ENCODE data around the gene DAPK3. TPM values are rescaled to one million over a fixed set of nuclear protein-coding genes. Genes with fewer than 3 reads are reported as not detected.
"Not testable (repeated sequence)": the region's sequence is repeated elsewhere in the genome, so short reads cannot be mapped to it uniquely, and the experiment has no call there.

DAPK3 gene
- total RNA-seq, 2 experiments from 2014 or later = 49.3 to 53.0 TPM

DNA sequence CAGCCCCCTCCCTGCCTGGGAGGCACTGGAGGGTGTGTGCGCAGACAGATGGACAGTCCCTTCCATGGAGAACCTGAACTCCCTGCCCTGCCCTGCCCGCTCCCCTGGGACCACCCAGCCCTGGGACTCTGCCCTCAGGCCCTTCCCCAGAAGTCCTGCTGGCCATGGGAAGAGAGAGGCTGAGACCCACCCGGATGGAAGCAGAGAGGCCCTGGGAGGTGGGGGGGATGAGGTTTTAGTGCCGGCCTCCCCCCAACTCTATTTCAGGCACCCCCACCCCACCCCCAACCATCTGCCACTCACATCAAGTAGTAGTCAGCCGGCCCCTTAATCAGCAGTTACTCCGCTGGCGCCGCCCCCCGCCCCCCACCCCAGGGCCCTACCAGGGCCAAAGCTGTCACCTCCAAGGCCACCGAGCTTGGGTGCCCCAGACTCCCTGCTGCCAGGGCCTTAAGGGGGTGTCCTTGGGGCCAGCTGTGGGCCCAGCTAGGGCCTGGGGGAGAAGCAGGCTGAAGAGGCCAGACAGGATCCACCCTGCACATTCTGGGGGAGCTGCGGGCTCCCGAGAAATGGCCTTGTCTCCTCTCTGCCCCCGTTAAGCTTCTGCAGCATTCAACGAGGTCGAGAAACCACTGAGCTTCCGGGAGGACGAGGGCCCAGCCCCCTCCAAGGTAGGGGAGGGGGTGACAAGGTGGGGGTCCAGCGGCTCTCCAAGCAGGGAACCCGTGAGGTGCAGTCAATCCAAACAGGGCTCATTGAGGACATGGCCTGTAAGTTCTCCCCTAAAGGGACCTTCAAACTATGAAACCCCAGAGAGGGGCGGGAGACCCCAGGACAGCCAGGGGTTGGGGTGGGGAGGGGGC is 20.7 kb downstream of the DAPK3 start:
- no peak overlapping the region for H3K4me3 Mint-ChIP-seq
- no peak for DNase-seq
- peaks cover 3% of the 10 kb centered on the region for H3K4me1 Mint-ChIP-seq
- no peaks in the 10 kb centered on the region for H3K36me3 Mint-ChIP-seq
- no peaks in the 10 kb centered on the region for H3K27me3 Mint-ChIP-seq
- CTCF ChIA-PET = no interaction called here
- no peaks in the 10 kb centered on the region for H3K9me3 Mint-ChIP-seq (ENCODE audit: low read depth)
- ATAC-seq = no peak
- H3K27ac Mint-ChIP-seq = no peak overlapping the region

GRCh38 chr19:3949294-3949693 is 21.6 kb downstream of the DAPK3 start:
- no peak overlapping the region for H3K4me3 Mint-ChIP-seq
- no peaks in the 10 kb centered on the region for H3K9me3 Mint-ChIP-seq (ENCODE audit: low read depth)
- H3K27ac Mint-ChIP-seq = no peak overlapping the region
- H3K36me3 Mint-ChIP-seq = peaks cover under 1% of the 10 kb centered on the region
- peaks cover 5% of the 10 kb centered on the region for H3K4me1 Mint-ChIP-seq
- DNase-seq (no peak), ATAC-seq (no peak)
- H3K27me3 Mint-ChIP-seq = no peaks in the 10 kb centered on the region
- CTCF ChIA-PET = no interaction called here

GRCh38 chr19:3947316-3947933 is 23.5 kb downstream of the DAPK3 start:
- H3K4me3 Mint-ChIP-seq; H3K36me3 Mint-ChIP-seq; DNase-seq; H3K27me3 Mint-ChIP-seq; H3K27ac Mint-ChIP-seq; CTCF ChIA-PET; H3K9me3 Mint-ChIP-seq (ENCODE audit: low read depth); ATAC-seq: not testable (repeated sequence)
- H3K4me1 Mint-ChIP-seq = peaks cover 11% of the 10 kb centered on the region

DNA sequence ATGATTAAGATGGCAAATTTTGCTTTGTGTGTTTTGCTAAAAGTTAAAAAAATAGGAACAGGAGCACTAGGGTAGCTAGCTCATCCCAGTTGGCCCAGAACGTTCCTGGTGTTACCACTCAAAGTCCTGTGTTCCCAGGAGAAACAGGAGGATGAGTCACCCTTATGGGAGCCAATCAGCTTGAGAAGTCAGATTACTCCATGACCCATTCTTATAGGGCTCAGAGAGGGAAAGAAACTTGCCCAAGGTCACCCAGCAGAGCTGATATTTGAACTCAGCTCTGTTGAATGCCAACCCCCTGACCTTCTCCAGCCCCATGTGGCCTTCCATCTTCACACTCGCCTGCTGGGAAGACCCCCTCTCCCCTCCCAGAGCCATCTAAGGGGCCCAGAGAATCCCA is 25.1 kb downstream of the DAPK3 start:
- CTCF ChIA-PET = no interaction called here
- Mint-ChIP-seq H3K4me1 (peaks cover 8% of the 10 kb centered on the region), H3K27me3 (no peaks in the 10 kb centered on the region), H3K36me3 (peaks cover 1% of the 10 kb centered on the region), H3K4me3 (no peak overlapping the region), H3K9me3 (ENCODE audit: low read depth) (no peaks in the 10 kb centered on the region), H3K27ac (no peak overlapping the region)
- DNase-seq = no peak
- ATAC-seq = no peak

GRCh38 chr19:3944018-3944721 is 26.7 kb downstream of the DAPK3 start:
- Mint-ChIP-seq H3K36me3 (peaks cover 1% of the 10 kb centered on the region), H3K27me3 (no peaks in the 10 kb centered on the region), H3K9me3 (ENCODE audit: low read depth) (no peaks in the 10 kb centered on the region), H3K27ac (peak overlapping the region; percentile 75), H3K4me1 (peaks cover 8% of the 10 kb centered on the region), H3K4me3 (peak overlapping the region; percentile 17)
- peak; percentile 46 for DNase-seq
- peak; percentile 51 for ATAC-seq
- CTCF ChIA-PET = interaction anchor here (0.6 kb wide), 1 partner anchor 198 kb away, joined by 3 read pairs; no protein-coding TSS in a partner anchor

GRCh38 chr19:3942790-3943409 is 28.0 kb downstream of the DAPK3 start:
- no peak overlapping the region for H3K4me3 Mint-ChIP-seq
- CTCF ChIA-PET = no interaction called here
- H3K9me3 Mint-ChIP-seq (ENCODE audit: low read depth) = no peaks in the 10 kb centered on the region
- ATAC-seq (no peak), DNase-seq (no peak)
- no peak overlapping the region for H3K27ac Mint-ChIP-seq
- H3K4me1 Mint-ChIP-seq = peaks cover 8% of the 10 kb centered on the region
- no peaks in the 10 kb centered on the region for H3K27me3 Mint-ChIP-seq
- peaks cover 1% of the 10 kb centered on the region for H3K36me3 Mint-ChIP-seq

- CTCF ChIA-PET = interaction anchor here (0.8 kb wide), 1 partner anchor 90 kb away, joined by 3 read pairs; no protein-coding TSS in a partner anchor
These were observed 32.5 kb downstream of the DAPK3 start for GRCh38 chr19:3938300-3938950.

GRCh38 chr19:3936506-3937442 is 34.1 kb downstream of the DAPK3 start:
- ATAC-seq = no peak
- Mint-ChIP-seq H3K27me3 (peaks cover 23% of the 10 kb centered on the region), H3K27ac (no peak overlapping the region), H3K36me3 (no peaks in the 10 kb centered on the region), H3K9me3 (ENCODE audit: low read depth) (no peaks in the 10 kb centered on the region), H3K4me3 (no peak overlapping the region), H3K4me1 (no peaks in the 10 kb centered on the region)
- no peak for DNase-seq
- CTCF ChIA-PET = interaction anchor here (0.6 kb wide), 1 partner anchor 719 kb away, joined by 3 read pairs; no protein-coding TSS in a partner anchor

More at GRCh38 chr19:3938300-3938950, 32.5 kb downstream of the DAPK3 start:
- not testable (repeated sequence) for DNase-seq; H3K9me3 Mint-ChIP-seq (ENCODE audit: low read depth); H3K4me3 Mint-ChIP-seq; ATAC-seq; H3K36me3 Mint-ChIP-seq; H3K4me1 Mint-ChIP-seq; H3K27ac Mint-ChIP-seq
- peaks cover 16% of the 10 kb centered on the region for H3K27me3 Mint-ChIP-seq

DNA sequence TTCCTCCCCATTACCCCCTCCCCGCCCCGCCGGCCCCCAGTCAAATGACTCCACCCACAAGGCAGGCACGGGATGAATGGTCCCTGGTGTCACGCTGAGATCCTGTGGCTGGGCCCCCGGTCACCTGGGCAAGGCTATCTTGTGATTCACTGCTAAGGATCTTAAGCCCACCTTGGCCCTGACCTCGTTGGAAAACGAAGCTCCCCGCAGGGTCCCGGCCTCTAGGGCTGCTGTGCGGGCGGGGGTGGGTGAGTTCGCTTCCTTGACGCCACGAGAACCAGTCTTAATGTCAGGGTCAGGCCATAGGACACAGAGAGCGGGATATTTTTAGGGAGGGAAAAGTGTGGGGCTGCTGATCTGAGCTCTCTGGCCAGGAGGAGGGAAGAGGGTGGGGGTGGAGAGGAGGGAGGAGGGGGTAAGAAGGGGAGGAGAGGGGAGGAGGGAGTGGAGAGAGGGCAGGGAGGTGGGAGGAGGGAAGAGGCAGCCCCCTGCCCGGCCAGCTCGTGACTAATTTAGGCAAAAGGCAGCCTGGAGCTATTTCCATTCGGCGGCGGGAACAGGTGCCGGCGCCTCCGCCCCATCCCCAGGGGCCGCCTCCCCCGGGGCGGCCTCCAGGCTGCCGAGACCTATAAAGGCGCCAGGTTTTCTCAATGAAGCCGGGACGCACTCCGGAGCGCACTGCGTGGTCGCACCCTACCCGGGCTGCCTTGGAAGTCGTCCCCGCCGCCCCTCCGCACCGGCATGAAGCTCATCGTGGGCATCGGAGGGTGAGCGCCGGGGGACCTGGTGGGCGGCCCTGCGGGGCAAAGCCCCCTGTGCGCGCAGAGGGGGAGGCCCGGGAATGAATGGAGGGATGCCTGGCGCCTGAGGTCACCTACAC is 37.7 kb downstream of the DAPK3 start, which contains the start of gene NMRK2:
Gene NMRK2 (plus strand): TSS at position 139 of the 880 bp plus-strand sequence. CDS start 603 bp downstream, at position 742.
- Mint-ChIP-seq H3K9me3 (ENCODE audit: low read depth) (no peaks in the 10 kb centered on the region), H3K4me1 (no peaks in the 10 kb centered on the region), H3K4me3 (no peak within 1 kb of the TSS), H3K36me3 (no peaks in the 10 kb centered on the region), H3K27ac (no peak within 1 kb of the TSS), H3K27me3 (peaks cover 30% of the 10 kb centered on the region)
- DNase-seq (no peak), ATAC-seq (no peak)
- CTCF ChIA-PET = no interaction called here

- H3K36me3 Mint-ChIP-seq = no peaks in the 10 kb centered on the region
- H3K9me3 Mint-ChIP-seq (ENCODE audit: low read depth) = no peaks in the 10 kb centered on the region
- no peak for ATAC-seq
- H3K27me3 Mint-ChIP-seq = peaks cover 30% of the 10 kb centered on the region
- CTCF ChIA-PET = no interaction called here
- H3K4me3 Mint-ChIP-seq = no peak overlapping the region
- H3K27ac Mint-ChIP-seq = no peak overlapping the region
- no peak for DNase-seq
- no peaks in the 10 kb centered on the region for H3K4me1 Mint-ChIP-seq
These were observed 39.9 kb downstream of the DAPK3 start for GRCh38 chr19:3931041-3931440.

GRCh38 chr19:3923912-3924311 is 47.0 kb downstream of the DAPK3 start:
- H3K27me3 Mint-ChIP-seq = no peaks in the 10 kb centered on the region
- DNase-seq (no peak), ATAC-seq (no peak)
- no peaks in the 10 kb centered on the region for H3K36me3 Mint-ChIP-seq
- H3K27ac Mint-ChIP-seq = no peak overlapping the region
- peaks cover 14% of the 10 kb centered on the region for H3K9me3 Mint-ChIP-seq (ENCODE audit: low read depth)
- CTCF ChIA-PET = no interaction called here
- H3K4me3 Mint-ChIP-seq = no peak overlapping the region
- no peaks in the 10 kb centered on the region for H3K4me1 Mint-ChIP-seq
